Tibial artery (tissue), 4 donors: ENCODE data around the gene HKDC1.

Source experiments
- DNase-seq, 2 donors: peaks; one replicate each; pipeline ENCODE4 v3.0.0-alpha.2; 2019
- H3K27ac ChIP-seq, 2 donors: fragments of 200-600 bp; sonication (generic) in 1 of 2; 1 replicate in 1 of 2; 2 replicates in 1 of 2; pipeline ENCODE4 v1.5.1; 2018 to 2019; ENCODE audit warnings: mild to moderate bottlenecking in 1 of 2
- H3K27me3 ChIP-seq, 2 donors: fragments of 200-600 bp; sonication (generic) in 1 of 2; one replicate each; pipeline versions ENCODE4 v1.5.1 to v1.6.0; 2016 to 2019
- H3K36me3 ChIP-seq, 3 donors: fragments of 200-600 bp; sonication (generic) in 2 of 3; one replicate each; pipeline ENCODE4 v1.5.1; 2016 to 2019; ENCODE audit warnings: mild to moderate bottlenecking in 2 of 3
- H3K4me1 ChIP-seq, 4 donors: fragments of 200-600 bp; sonication (generic) in 2 of 4; 1 replicate in 3 of 4; 2 replicates in 1 of 4; pipeline ENCODE4 v1.5.1; 2016 to 2019
- H3K4me3 ChIP-seq, 2 donors: fragments of 200-600 bp; sonication (generic) in 1 of 2; 1 replicate in 1 of 2; 2 replicates in 1 of 2; pipeline ENCODE4 v1.5.1; 2018 to 2019; ENCODE audit warnings: mild to moderate bottlenecking in 2 of 2
- H3K9me3 ChIP-seq, 3 donors: fragments of 200-600 bp; sonication (generic) in 1 of 3; one replicate each; pipeline ENCODE4 v1.5.1; 2016 to 2019
- intact Hi-C: fragments of 100-400 bp; cut with DNase I; formaldehyde crosslinking; loops from one replicate; pipeline ENCODE4 v1.15.0; 2023; ENCODE audit warnings: low total_unique reads
- TF ChIP-seq, protein P1 (sequence below), 2 experiments: fragments of 200-600 bp in 1 of 2; fragments of 450-650 bp in 1 of 2; IDR thresholded peaks; one replicate each; pipeline ENCODE4 v1.5.1; 2017 to 2019; ENCODE audit warnings: antibody characterized with exemption in 2 of 2, mild to moderate bottlenecking in 1 of 2, moderate library complexity in 1 of 2

HKDC1 gene

DNA sequence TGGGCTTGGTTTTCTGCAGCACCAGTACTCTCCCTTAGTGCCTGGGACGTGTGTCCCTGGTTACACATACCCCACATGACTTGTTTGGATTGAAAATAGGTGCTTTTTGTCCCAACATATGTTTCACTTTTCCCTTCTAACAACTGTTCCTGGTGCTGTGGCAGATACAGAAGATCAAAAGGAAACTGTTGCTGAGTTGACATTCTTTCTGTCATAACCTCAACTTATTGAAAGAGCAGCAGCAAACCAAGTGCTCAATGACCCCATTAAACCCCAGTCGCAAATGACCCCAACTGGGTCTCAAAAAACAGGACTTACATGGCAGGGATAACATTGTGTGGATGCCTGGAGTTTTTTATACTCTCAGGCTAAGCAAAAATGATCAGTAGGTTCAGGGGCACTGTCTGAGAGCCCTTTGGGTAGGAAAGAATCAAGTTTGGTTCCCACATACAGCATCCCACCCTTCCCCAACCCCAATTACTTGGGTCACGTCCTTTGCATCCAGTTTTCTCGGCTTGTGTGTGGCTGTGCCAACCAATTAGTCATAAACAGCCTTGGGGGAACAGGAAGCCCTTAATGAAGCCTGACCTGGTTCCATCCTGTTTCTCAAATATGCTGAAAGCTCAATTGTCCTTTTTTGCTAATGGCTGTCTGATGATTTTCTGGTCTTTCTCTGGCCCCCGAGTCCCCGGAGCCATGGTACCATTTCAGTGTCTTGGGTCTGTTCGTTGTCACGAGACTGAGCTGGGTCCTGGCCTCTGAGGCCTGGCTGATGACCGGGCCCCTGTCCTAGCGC, 4.9 kb downstream of the HKDC1 start:
- Histone ChIP-seq H3K4me1 (peaks cover 0 to 10% (median 0%) of the 10 kb centered on the region in 4 donors), H3K9me3 (no peaks in the 10 kb centered on the region), H3K4me3 (no peak overlapping the region), H3K27me3 (peaks cover 0 to 11% of the 10 kb centered on the region in 2 donors), H3K27ac (no peak overlapping the region), H3K36me3 (no peaks in the 10 kb centered on the region)
- intact Hi-C loops, result no loop called here
- TF ChIP-seq, protein P1, sequence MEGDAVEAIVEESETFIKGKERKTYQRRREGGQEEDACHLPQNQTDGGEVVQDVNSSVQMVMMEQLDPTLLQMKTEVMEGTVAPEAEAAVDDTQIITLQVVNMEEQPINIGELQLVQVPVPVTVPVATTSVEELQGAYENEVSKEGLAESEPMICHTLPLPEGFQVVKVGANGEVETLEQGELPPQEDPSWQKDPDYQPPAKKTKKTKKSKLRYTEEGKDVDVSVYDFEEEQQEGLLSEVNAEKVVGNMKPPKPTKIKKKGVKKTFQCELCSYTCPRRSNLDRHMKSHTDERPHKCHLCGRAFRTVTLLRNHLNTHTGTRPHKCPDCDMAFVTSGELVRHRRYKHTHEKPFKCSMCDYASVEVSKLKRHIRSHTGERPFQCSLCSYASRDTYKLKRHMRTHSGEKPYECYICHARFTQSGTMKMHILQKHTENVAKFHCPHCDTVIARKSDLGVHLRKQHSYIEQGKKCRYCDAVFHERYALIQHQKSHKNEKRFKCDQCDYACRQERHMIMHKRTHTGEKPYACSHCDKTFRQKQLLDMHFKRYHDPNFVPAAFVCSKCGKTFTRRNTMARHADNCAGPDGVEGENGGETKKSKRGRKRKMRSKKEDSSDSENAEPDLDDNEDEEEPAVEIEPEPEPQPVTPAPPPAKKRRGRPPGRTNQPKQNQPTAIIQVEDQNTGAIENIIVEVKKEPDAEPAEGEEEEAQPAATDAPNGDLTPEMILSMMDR (IDR thresholded peaks at IDR 0.05), result no peak
- no peak for DNase-seq

DNA sequence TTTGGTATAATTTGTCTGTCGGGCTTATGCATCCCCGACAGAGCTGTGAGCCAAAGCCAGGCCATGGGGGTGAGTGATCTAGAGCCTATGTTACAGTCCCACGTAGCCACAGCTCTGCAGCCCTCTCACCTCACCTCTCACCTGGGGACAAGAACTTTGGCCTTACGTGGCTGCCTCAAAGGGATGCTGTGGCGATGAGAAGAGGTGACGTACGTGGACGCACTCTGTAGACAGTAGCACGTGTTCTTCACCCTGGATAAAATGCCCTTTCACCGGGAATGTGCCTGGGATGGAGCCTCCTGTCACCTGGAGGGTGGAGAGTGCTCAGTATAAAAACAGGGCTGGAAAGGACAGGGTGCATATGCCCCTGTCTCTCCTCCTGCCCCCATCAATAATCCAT, 5.5 kb downstream of the HKDC1 start:
- peaks cover 0 to 8% of the 10 kb centered on the region in 2 donors for H3K27me3 ChIP-seq
- H3K27ac ChIP-seq, result no peak overlapping the region
- no peaks in the 10 kb centered on the region for H3K36me3 ChIP-seq
- intact Hi-C loops, result no loop called here
- peaks cover 0 to 10% (median 0%) of the 10 kb centered on the region in 4 donors for H3K4me1 ChIP-seq
- no peak for DNase-seq
- no peak overlapping the region for H3K4me3 ChIP-seq
- no peaks in the 10 kb centered on the region for H3K9me3 ChIP-seq
- TF ChIP-seq, protein P1 (IDR thresholded peaks at IDR 0.05), result no peak

DNA sequence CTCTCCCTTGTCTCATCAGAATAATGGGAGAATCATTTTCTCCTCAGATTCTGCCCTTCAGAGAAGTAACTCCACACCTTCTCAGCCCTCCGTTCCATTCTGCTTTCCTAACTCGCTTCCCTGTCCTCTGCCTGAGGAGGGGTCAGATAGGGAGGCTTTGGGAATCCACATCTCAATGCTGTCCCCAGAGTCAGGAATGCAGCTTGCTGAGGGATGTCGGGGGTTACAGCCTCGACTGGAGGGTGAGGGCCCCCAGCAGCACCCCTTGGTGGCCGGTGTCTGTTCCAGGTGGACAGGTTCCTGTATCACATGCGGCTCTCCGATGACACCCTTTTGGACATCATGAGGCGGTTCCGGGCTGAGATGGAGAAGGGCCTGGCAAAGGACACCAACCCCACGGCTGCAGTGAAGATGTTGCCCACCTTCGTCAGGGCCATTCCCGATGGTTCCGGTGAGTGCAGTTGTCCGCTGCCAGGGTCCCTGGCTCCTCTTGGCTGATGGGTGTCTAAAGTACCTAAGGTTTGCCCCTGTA, 6.9 kb downstream of the HKDC1 start:
- Histone ChIP-seq H3K36me3 (no peaks in the 10 kb centered on the region), H3K4me3 (no peak overlapping the region), H3K4me1 (peaks cover 0 to 10% (median 0%) of the 10 kb centered on the region in 4 donors), H3K27me3 (peaks cover 0 to 5% of the 10 kb centered on the region in 2 donors), H3K27ac (no peak overlapping the region), H3K9me3 (no peaks in the 10 kb centered on the region)
- intact Hi-C loops, result no loop called here
- no peak for DNase-seq
- TF ChIP-seq, protein P1 (IDR thresholded peaks at IDR 0.05), result no peak

DNA sequence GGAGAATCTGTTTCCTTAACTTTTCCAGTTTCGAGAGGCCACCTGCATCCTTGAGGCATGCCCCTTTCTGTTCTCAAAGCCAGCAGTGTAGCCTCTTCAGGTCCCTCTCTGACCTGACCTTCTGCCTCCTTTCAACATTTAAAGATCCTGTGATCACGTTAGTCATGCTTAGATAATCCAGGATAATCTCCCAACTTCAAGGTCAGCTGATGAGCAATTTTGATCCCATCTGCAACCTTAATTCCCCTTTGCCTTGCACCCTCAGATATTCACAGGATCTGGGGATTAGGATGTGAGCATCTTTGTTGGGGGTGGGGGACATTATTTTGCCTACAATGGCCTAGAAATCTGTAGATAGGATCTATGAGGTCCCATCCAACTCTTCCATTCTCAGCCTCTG, 8.0 kb downstream of the HKDC1 start:
- no peak for DNase-seq
- Histone ChIP-seq H3K4me3 (no peak overlapping the region), H3K4me1 (peaks cover 0 to 7% (median 0%) of the 10 kb centered on the region in 4 donors), H3K27me3 (peaks cover 0 to 5% of the 10 kb centered on the region in 2 donors), H3K36me3 (no peaks in the 10 kb centered on the region), H3K27ac (no peak overlapping the region), H3K9me3 (no peaks in the 10 kb centered on the region)
- intact Hi-C loops, result no loop called here
- TF ChIP-seq, protein P1 (IDR thresholded peaks at IDR 0.05), result no peak

DNA sequence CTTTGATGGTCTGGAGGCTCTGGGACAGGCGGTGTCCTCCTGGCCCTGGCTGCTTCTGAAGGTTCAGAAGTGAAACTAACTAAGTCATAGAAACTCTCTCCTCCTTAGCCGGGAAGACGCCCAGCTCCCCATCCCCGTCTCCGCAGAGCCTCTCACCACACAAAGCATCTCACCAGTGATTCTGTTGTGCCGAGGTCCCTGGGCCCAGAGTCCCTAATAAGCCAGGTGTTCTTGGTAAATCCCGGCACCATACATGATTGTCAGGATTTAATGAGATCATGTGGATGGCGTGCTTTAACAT, 9.4 kb downstream of the HKDC1 start:
- peaks cover 0 to 5% of the 10 kb centered on the region in 2 donors for H3K27me3 ChIP-seq
- TF ChIP-seq, protein P1 (IDR thresholded peaks at IDR 0.05), result no peak
- H3K36me3 ChIP-seq, result no peaks in the 10 kb centered on the region
- no peak overlapping the region for H3K27ac ChIP-seq
- no peak overlapping the region for H3K4me3 ChIP-seq
- no peaks in the 10 kb centered on the region for H3K9me3 ChIP-seq
- H3K4me1 ChIP-seq, result peaks cover 0 to 7% (median 0%) of the 10 kb centered on the region in 4 donors
- intact Hi-C loops, result no loop called here
- DNase-seq, result no peak
